Measurements from ENCODE around the gene TOGARAM2.

- no peak for TF ChIP-seq CTCF (IDR thresholded peaks at IDR 0.05 in 8 of 11, conservative IDR thresholded peaks at IDR 0.05 in 3 of 11)
- TF ChIP-seq POLR2AphosphoS5 (IDR thresholded peaks at IDR 0.05): no peak
These were observed 98.8 kb downstream of the TOGARAM2 start for GRCh38 chr2:29079887-29080286.
